HG03469 (cell line): ENCODE measurements around the gene PDE9A.
"Not testable (repeated sequence)": the region's sequence is repeated elsewhere in the genome, so short reads cannot be mapped to it uniquely, and the experiment has no call there.

Experiments
- ATAC-seq: cut with Tn5 transposase; IDR thresholded peaks from one replicate; pipeline ENCODE4 v1.9.1; 2021; ENCODE audit warnings: mild to moderate bottlenecking, moderate library complexity, moderate number of reproducible peaks; ENCODE audit not compliant: unreplicated experiment

Gene PDE9A

DNA sequence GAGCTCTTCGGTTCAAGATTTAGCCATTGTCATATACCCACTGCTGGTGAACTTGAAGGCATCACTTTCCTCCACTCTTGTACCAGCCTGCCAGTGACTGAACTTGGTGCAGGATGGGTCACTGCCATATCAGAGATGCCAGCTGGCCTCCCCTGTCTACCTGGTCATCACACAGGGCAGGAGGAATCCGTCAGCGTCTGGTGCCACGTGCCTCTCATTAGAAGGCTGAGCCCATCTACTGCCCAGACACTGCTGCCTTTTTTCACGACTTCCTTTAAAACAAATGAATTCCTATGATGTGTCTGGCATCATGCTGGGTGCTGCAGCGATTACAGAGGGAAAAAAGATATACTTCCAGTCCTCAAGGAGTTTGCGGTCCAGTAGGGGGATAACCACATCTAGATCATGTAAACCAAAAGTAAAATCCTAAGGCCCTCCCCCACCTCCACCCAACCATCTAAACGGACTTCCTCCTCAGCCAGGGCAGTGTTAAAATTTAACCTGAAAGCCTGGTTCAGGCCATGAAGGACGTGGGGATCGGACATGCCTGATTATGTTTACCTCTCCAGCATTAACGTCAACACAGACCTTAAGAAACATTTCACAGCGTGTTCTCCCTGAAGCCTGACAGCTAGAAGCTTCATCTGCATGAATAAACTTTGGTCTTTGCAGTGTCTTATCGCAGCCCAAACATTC lies 29.2 kb upstream of the PDE9A start:
- no peak for ATAC-seq

DNA sequence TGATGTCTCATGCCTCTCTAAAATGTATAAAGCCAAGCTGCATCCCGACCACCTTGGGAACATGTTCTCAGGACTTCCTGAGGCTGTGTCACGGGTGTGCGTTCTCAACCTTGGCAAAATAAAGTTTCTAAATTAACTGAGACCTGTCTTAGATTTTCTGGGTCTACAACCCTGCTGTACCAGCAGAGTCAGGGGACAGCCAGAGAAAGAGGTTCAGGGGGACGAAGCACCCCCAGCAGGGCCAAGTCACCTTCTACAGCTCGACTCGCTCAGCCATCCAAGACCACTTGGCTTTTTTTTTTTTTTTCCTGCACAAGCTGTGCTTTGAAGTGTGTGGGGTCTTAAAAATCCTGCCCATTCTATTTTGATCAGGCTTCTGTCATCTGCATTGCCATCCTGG lies 28.5 kb upstream of the PDE9A start:
- ATAC-seq, result no peak

DNA sequence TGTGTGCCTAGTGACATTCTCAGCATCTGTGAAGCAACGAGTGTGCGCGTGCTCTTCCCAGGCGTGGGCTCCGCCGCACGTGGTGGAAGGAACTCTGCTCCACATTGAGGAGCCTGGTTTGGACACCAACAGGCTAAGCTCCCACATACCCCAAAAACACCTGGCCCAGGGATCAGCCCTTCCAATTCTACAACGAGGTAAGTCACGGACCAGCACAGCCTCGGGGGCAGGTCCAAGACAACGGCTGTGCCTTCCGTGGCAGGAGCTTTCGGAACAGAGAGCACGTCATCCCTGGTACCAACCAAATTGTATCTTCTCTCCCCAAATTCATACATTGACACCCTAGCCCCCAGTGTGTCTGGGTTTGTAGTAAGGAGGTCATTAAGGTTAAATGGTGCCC lies 27.2 kb upstream of the PDE9A start:
- no peak for ATAC-seq

DNA sequence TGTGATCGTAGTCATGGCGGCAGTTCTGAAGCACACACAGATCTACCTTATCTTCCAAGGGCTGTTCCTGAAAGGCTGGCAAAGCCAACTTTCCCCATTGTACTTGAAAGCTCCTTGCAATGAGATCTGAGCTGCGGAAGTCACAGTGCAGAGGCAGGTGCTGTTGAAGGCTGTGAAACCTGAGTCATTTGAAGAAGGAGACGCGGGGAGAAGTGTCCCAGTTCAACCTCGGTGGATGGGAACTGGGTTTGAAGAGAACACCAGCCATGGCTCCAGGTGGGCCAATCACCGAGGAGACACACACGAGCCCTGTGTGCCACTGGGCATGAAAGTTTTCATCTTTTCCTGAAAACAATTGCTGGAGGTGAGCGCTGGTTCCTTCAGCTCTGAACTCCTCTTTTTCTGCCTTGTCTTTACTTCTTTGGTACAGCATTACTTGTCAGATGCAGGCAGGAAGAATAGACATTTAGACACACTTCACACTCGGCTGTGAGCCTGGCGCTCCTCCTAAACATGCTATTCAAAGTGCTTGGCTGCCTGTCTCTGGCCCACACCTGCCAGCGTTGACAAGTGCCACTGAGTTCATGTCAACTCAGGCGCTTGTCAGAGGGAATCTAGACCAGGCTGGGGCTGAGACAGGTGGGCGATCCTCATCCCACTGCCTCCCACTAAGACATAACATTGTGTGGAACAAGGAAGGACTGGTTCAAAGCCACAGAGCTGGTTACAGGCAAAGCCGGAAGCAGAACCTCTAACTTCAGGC lies 25.7 kb upstream of the PDE9A start:
- no peak for ATAC-seq

DNA sequence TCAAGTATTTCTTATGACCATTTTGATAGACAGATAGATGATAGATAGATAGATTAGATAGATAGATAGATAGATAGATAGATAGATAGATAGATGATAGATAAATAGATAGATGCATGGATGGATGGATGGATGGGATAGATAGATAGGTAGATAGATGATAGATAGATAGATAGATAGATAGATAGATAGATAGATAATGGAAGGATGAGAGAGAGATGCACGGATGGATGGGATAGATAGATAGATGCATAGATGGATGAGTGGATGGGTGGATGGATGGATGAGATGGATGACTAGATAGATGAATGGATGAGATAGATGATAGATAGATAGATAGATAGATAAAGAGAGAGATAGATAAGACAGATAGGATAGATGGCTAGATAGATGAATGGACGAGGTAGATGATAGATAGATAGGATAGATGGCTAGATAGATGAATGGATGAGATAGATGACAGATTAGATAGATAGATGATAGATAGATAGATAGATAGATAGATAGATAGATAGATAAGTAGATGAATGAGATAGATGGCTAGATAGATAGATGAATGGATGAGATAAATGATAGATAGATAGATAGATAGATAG lies 24.9 kb upstream of the PDE9A start:
- ATAC-seq, result not testable (repeated sequence)

DNA sequence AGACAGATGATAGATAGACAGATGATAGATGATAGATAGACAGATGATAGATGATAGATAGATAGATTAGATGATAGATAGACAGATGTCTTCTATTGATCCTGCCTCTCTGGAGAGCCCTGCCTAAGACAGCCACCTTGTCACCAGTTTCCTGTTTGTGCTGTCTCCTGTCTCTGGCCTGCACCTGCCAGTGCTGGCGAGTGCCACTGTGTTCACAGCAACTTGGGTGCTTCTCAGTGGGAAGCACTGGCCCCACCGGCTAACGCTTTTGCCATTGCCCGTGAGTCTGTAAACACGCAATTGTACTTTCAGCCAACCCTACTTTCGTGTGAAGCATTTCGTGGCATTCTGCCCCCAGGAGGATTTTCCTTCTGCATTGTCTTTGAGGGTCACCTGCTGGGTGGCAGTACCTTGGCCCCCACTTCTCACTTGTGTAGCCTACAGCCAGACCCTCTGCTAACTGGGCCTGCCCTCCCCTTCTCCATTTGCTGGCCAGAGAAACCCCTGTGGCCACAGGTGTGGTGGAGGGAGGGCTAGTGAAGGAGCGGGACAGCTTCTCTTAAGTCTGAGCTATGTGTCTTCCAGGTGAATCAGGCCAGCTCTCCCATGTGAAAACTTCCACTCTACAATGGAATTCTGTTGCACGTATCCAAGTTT lies 23.4 kb upstream of the PDE9A start:
- ATAC-seq, result no peak

DNA sequence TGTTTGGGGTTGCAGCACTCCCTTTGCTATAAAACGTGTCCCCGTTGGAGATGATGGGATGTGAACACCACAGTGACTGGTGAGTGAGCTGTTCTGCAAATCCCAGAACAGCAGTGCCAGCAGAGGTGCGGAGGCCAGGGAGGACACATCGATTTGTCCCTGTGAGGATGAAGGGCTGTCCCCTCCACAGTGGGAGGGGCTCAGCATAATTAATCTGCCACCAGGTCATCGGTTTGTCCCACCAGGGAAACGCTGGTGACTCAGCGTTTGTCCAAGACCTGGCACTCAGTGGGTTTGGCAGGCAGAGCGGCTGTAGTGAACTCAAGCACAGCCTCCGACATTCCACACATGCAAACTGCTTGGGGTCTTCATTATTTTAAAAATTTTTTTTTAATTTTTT lies 22.8 kb upstream of the PDE9A start:
- no peak for ATAC-seq

DNA sequence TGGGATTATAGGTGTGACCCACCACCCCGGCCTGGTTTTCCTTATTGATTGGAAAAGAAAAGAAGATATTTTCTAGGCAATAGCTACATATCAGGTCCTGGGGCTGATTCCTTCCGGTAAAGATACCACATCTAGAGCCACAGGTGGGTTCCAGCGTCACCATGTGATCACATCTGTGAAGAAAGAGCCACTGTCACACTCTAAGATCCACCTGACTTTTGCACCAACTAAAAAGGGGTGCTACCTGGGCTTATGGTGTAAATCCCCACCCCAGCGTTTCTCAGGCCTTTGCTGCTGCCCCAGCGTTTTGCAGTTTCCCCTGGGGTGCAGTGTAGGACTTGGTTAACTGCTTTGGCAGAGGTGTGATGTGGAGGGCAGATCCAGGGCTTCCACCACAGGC lies 22.3 kb upstream of the PDE9A start:
- no peak for ATAC-seq

DNA sequence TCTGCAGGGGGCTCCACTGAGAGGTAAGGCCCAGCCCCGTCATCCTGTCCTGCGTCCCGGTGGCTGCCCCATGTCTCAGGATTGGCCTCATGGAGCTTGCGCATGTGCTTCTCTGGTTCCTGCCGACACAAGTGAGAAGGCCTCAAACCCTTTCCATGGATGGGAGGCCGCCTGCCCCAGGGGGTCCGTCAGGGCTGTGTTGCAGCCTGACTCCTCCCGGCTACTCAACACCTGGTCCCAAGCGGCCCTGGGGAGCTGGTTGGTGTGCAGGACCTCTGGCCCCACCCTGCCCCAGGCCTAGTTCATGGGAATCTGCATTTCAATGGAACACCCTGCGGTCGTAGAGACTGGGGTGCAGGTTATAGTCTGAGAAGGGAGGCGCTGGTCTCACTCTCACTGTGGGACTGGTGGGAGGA lies 21.1 kb upstream of the PDE9A start:
- ATAC-seq, result no peak

DNA sequence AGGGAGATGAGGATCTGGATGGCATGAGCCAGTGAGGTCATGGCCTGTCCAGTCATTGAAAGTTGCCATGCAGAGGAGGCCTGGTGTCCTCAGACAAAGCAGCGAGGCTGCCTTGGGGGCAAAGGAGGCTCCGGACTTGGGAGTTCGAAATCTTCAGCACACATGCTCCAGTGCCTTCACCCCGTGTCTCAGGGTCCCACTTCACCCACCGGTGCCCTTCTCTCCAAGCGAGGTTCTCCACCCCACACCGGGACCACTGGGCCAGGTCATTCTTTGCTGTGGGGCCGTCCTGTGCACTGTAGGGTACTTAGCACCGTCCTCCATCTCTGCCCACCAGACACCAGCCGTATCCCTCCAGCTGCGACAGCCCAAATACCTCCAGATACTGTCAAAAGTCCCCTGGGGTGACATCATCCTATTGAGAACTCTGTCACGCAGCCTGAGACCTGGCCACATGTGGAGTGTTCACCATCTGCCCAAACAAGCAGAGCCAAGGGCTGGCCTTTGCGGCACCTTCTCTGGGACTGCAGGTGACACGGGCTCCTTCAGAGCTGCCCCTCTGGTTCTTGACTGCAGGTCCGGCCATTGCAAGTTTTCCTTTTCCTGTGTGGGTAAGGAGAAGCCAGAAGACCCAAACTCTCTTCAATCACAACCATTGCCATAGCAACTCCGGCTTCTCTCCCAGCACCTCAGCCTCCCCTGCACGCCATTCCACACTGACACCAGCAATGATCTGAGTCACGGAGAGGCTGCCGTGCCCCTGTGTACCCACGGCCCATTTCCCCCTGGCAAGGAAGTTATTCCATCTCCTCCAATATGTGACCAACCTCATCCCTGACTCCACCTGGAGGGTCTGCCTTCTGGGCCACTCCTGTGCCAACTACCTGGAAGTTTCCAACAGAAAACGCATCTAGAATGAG lies 20.4 kb upstream of the PDE9A start:
- no peak for ATAC-seq

DNA sequence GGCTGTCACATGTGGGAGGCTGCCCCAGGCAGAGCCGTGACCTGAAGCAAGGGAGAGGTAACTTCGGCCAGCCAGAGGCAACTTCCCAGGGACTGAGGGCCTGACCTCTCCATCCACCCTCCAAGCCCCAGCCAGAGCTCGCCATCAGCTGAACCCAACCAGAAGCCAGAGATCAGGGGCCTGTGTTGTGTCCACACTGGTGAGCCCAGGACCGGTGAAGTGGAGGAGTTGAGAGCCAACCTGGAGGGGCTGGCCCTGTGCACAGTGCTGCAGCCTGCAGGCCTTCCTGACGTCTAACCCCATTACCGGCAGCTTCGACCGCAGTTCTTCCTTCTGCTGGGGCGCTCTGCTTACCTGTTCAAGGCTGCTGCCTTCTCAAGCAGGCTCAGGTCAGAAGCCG lies 19.6 kb upstream of the PDE9A start:
- no peak for ATAC-seq

DNA sequence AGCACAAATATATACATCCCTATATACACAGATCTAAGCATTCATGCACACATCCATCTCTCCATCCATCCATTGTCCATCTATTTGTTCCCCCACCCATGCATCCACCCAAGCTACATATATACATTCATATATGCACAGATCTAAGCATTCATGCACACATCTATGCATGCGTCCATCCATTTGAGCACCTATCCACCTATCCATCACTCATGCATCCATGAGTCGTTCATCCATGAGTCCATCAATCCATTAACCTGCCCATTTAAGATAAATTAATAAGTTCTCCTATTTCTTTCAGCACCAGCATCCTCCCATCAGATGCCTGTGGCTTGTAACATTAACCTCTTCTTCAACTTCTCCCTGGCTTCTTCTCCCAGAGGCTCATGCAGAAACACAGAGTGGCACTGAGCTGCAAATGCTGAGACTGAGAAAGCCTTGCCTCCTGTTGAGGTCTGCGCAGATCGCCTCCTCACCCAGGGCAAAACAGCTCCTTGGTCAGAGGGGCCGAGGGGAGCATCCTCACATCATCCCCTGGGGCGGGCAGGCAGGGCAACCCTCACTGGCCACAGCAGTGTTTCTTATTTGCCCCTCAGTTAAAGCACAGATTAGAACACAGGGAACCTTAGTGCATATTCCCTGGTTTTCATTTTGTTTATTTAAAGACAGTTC lies 17.4 kb upstream of the PDE9A start:
- no peak for ATAC-seq

DNA sequence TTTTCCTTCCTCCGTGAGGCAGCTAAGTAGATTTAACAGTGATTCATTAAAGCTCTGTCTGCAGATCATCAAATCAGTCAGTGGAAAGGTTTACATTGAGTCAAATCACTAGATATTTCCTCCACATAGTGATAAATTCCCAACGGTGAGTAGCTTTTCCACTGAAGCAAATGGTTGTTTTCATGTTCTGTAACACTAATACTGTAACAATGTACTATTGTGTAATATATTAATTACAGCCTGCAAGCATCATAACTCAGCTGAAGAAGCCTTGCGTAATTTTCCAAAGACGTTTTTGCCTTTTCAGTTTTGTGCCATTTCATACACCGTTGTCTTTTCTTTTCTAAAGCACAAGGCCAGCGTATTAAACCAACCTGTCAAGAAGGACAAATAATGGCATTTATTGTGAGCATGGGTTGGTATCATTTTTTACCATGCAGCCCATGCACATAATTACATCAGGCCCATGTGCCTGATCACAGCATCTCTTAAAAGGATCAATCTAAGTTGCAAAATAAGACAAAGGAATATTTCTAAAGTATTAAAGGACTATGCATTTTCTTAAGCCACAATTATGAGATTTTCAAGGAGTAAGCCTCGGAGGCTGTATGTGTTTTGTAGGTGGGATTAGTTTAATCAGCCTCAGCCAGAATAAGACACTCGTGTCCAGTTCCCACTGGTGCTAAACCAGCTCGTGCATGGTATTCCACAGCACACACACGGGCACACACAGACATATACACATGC lies 16.7 kb upstream of the PDE9A start:
- ATAC-seq, result no peak

DNA sequence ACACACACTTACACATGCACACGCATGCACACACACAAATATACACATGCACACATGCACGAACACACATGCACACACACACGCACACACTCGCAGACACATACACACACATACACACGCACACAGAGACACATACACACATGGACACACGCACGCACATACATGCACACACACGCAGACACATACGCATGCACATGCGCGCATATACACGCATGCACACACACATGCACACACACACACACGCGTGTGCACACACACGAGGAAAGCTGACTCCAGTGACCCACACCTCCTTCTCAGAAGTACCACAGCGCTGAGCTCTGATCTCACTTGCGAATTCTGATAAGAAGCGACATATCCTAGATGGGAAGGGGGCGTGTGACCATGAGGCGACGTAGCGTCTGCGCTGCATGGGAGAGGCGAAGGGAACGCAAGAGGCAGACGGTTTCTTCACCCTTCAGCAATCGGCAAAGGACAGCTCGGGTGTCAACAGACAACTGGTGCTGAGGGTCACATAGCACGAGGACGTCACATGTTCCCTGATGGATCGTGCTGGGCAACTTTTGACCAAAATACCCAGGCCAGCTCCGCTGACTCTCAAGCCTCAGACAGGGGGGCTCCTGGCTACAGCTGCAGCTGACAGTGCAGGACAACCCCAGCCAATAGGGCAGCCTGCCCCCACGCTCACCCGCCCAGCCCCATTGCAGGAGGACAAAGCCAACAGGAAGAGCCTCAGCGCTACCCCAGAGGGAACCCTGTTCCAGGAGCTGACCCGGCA lies 16.0 kb upstream of the PDE9A start:
- ATAC-seq, result no peak

DNA sequence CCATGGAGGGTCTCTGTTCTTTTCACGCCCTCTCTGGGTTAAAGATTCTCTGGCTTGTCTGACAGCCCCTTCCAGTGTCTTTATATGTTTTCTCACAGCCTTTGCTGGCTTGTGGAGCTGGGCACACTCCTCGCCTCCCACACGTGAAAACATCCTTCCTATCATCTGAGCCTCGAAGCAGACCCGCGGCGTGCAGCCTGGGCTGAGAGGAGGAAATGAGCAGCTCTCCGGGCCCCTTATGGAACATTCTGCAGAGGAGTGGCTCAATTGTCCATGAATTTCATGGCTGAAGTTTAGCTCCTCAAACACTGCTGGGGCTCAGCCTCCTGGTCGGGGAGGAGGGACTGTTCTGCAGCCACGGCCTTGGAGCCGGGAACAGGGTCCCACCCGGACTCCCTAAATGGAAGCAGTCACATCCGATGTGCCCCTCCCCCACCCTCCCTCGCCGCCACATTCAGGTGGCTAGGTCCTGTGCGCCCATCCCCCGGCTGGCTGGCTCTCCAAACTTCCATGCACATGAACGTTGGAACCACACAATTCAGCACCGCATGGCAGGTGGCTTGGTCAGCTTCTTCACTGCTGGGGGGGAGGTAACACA lies 15.1 kb upstream of the PDE9A start:
- ATAC-seq, result no peak

DNA sequence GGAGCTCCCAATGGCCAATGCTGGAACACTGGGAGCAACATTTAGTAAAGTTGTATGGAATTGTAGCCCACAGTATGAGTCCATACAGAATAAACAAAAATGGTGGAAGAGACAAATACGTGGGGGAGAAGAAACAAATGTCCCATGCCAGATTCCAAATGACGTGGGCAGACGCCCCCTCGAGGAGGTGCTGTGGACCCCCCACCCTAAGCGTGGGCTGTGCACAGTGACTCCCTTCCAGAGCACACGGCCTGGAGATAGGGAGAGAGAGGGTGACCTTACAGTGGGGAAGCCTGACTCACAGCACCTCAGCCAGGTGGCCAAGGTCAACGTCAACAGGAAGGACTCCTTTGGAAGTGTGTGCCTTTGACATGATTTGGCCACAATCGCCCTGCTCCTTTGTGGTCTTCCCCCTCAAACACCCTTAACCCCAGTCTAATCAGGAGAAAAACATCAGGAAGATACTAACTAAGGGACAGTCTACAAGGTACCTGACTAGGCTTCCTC lies 13.7 kb upstream of the PDE9A start:
- no peak for ATAC-seq

DNA sequence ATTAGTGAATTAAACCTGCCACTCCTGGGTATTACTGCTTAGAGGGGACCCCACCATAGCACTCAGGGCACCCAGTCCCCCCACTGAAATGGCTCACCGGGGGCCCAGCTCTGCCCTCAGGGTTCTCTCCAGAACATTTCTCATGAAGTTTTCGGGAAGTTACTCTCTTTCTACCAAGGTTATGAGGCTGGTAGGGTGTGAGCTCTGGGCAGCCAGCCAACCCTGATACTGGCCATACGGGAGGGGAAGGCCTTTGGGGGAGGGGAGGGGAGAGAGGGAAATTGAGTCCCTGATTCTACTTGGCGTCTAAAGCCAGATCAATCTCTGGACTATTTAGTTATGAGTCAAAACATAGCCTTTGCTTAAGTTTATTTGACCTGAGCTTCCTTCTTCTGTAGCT lies 12.9 kb upstream of the PDE9A start:
- no peak for ATAC-seq
